Stimulated activated CD8-positive, alpha-beta memory T cell treated with anti-CD3 and anti-CD28 coated beads, Interleukin-4, amount 100 ng/mL, for 1 hour (primary cell): ENCODE data around the gene SPC25.

Experiments
- DNase-seq, 2 donors: peaks; one replicate each; pipeline ENCODE4 v3.0.0-alpha.2; 2020; ENCODE audit warnings: low read depth in 2 of 2, low spot score in 1 of 2

Gene SPC25

DNA sequence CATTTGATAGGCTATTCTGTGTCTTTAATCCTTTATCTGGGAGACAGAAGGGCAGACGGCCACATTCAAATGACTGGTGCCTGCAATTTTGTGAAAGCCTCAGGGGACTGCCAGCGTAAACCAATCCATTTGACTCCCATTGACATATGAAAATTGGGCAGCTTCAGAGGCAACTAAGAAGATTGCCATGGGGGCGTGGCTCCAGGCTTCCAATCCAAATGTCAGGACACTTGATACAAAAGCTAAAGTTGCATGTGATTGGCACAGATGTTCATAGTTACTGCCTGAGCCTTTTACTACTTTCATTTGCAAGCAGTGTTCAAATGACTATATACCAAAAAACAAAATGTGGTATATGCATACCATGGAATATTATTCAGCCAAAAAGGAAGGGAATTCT, 42.0 kb downstream of the SPC25 start:
- DNase-seq = no peak

DNA sequence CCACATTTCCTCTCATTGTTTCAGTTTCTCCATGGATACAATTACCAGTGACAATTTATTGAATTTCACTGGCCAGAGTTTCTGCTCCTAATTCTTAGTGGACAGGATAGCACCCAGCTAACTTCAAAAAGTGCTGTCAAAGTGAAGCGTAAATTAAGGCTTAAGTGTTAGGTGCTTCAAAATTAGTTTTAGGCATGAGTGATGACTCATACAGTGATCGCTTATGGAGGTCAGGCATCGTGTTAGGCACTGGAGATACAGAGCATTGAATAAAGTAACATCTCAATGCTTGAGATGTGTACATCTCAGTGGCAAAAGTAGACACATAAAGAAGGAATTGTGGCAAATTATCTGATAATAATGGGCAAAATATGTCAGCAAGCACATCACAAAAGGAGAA, 47.0 kb downstream of the SPC25 start:
- DNase-seq = no peak

DNA sequence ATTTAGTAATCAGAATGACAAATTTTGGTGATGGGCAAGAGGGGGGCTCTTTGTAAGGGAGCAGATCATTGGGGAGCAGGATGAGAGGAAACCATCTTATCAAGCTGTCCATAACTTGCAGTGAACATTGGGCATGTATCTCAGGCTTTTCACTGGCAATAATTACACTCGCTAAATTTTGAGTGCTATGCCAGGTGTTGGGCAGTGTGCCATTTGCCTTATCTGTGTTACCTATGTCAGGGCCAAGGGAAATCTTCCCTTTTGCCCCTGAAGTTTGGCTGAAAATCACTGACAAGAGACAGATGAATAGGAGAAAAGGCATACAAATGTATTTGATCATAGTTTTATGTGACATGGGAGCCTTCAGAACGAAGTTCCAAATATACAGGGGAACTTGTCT, 48.8 kb downstream of the SPC25 start:
- DNase-seq = no peak

DNA sequence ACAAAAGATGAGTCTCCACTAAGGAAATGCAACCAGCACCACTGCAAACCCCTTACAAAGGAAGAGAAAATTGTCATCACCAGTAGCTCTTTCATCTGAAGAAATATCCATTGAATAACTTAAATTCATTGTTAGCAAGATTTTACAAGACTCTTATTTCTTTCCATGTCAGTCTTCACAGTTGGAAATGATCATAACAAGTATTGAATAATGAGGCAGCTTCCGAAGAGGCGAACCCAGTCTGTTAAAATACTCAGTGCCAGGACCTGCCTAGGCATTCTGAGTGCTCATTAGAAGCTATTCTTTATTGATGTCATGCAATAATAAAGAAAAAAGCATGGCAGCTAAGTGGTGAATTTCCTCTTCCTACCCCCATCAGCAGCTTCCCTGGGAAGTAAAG, 54.3 kb downstream of the SPC25 start:
- DNase-seq = no peak

DNA sequence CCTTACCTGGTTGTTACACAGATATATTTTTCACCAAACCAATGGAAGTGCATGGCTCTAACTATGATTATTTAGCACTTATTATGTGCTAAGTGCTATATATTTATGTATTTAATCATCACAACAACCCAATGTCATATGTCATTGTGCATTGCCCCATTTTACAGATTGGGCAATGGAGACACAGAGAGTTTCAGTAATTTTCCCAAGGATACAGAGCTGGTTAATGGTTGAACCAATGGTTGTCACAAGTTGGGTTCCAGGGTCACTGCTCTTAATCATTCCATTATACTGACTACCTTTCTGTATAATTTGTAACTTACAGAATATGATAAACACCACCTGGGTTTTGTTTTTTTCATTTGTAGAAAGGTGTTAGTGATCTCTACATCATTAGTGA, 58.6 kb downstream of the SPC25 start:
- DNase-seq = no peak

DNA sequence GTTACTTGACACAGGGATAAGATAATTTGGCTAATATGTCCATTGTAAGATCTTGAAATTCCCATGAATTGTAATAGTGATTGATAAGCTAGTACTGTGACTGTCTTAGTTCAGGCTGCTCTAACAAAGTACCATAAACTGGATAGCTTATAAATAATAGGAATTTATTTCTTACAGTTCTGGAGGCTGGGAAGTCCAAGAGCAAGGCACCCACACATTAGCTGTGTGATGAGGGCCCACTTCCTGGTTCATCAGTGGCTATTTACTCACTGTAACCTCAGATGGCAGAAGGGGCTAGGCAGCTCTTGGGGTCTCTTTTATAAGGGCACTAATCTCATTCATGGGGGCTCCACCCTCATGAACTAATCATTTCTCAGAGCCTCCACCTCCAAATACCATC, 59.3 kb downstream of the SPC25 start:
- DNase-seq = no peak

DNA sequence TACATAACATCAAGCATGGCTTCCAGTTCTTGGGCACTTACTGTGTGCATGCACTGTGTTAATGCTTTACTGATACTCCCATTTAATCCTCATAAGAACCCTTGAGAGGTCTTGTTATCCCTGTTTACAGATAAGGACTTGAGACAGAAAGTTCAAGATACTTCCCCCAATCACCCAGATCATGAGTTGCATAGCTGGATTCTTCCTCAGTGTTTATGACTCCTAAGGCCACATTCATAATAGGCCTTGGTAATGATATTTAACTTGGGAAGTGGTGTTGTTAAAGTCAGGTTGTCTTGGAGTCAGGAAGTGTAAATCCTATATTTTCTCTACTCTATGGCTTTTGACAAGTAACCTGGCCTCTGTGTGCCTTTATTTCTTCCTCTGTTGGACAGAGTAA, 65.1 kb downstream of the SPC25 start:
- DNase-seq = no peak

DNA sequence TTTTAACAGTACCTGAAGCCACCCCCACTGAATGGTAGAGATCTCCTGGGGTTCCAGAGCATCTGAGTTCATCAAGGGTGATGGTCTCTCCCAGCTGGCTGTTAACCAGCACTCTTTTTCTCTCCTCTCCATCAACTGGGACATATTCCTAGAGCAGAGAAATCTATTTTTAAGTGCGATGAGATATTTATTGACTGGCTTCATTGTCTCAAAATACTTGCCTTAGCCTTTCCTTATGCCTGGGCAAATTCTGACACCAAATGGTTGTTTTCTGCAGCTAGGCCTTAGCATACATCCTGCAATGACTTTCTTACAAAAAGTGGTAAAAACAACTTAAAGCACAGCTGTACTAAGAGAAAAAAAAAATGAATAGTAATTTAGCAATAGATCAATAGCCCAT, 68.2 kb downstream of the SPC25 start:
- no peak for DNase-seq

DNA sequence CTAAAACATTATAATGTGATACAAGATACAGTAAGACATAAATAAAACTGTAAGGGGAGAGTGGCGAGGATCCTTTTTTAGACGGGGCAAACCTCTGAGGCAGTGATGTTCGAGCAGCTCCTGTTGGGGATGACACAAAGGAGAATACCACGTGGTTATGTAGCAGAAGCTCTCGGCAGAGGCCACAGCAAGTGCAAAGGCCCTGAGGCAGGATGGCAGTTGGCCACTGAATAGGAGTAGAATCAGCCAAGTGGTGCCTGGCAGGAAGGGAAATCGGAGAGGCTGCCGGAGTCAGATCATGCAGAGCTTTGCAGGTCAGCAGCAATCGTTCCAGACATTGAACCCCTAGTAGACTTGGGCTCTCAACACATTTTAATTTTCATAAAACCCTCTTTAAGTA, 68.7 kb downstream of the SPC25 start:
- no peak for DNase-seq
